AG04450 (cell line): ENCODE results near the gene GPC3. TPM values are rescaled to one million over a fixed set of nuclear protein-coding genes. Genes with fewer than 3 reads are reported as not detected.

Experiments
- CTCF ChIA-PET: fragments of 300-600, 350-600 bp; formaldehyde crosslinking; extraction: SDS; loops from one replicate; lab custom pipeline; 2022; ENCODE audit warnings: antibody characterized with exemption, inconsistent platforms; lab: Charles Lee
- POLR2A ChIA-PET: fragments of 350-600 bp; formaldehyde crosslinking; extraction: SDS; loops from one replicate; lab custom pipeline; 2021; ENCODE audit warnings: antibody characterized with exemption, inconsistent platforms; lab: Yijun Ruan, JAX
- DNase-seq: peaks from one replicate; pipeline ENCODE4 v3.0.0-alpha.2; 2011; ENCODE audit warnings: low read depth, low spot score
- H3K27ac ChIP-seq: one replicate; pipeline ENCODE4 v1.5.1; 2012; ENCODE audit warnings: low read depth, low read length, control low read depth
- H3K27me3 ChIP-seq: one replicate; pipeline ENCODE4 v1.6.0; 2012; ENCODE audit warnings: low read length; ENCODE audit not compliant: control insufficient read depth, insufficient read depth
- H3K4me3 ChIP-seq: 2 replicates; pipeline ENCODE4 v1.5.1; 2011; ENCODE audit warnings: mild to moderate bottlenecking, low read depth, low read length, control low read depth
- H3K9me3 ChIP-seq: 2 replicates; pipeline ENCODE4 v1.5.1; 2012; ENCODE audit warnings: low read length; ENCODE audit not compliant: control insufficient read depth, insufficient read depth
- polyA plus RNA-seq: library from polyadenylated mRNA; depleted of rRNA; stranded (reverse); fragments of >200 nt; gene quantifications from 2 replicates; pipeline ENCODE4 v1.2.3, GENCODE V29; 2011
- TF ChIP-seq, protein P1 (sequence below): IDR thresholded peaks from 2 replicates; pipeline ENCODE4 v1.5.1; 2011; ENCODE audit warnings: low read depth, low read length, control low read depth, inconsistent platforms

Gene GPC3
- polyA plus RNA-seq, 1 experiment = not detected

DNA sequence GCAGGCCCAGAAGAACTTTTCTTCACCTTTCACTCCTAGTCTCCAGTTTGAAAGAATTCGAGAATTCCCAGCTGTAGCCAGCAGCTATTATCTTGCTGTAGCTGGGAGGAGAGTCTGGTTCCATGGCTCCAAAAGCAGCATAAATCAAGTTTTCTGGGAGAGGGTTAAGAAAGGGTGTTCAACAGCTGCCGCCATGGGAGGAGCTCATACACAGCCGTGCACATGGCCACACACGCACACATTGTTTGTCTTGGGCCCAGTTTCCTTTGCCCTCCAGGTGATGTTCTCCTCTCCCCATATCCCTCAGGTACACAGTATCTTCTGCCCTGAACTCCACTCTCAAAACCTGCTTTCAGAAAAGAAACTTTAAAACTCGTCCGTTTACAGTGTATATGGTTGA is 4.1 kb upstream of the GPC3 start:
- POLR2A ChIA-PET = no interaction called here
- Histone ChIP-seq H3K27me3 (peaks cover 9% of the 10 kb centered on the region), H3K27ac (no peak overlapping the region), H3K4me3 (no peak overlapping the region), H3K9me3 (peaks cover 5% of the 10 kb centered on the region; the same call in 1 of the 2 replicates)
- CTCF ChIA-PET = no interaction called here
- DNase-seq = no peak
- TF ChIP-seq, protein P1, sequence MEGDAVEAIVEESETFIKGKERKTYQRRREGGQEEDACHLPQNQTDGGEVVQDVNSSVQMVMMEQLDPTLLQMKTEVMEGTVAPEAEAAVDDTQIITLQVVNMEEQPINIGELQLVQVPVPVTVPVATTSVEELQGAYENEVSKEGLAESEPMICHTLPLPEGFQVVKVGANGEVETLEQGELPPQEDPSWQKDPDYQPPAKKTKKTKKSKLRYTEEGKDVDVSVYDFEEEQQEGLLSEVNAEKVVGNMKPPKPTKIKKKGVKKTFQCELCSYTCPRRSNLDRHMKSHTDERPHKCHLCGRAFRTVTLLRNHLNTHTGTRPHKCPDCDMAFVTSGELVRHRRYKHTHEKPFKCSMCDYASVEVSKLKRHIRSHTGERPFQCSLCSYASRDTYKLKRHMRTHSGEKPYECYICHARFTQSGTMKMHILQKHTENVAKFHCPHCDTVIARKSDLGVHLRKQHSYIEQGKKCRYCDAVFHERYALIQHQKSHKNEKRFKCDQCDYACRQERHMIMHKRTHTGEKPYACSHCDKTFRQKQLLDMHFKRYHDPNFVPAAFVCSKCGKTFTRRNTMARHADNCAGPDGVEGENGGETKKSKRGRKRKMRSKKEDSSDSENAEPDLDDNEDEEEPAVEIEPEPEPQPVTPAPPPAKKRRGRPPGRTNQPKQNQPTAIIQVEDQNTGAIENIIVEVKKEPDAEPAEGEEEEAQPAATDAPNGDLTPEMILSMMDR = no peak

GRCh38 chrX:133988010-133988409 is 2.6 kb upstream of the GPC3 start:
- no peak for DNase-seq
- peaks cover 16% of the 10 kb centered on the region for H3K27me3 ChIP-seq
- TF ChIP-seq, protein P1 = no peak
- H3K27ac ChIP-seq = no peak overlapping the region
- ChIA-PET CTCF (no interaction called here), POLR2A (no interaction called here)
- peaks cover 5% of the 10 kb centered on the region; the same call in 1 of the 2 replicates for H3K9me3 ChIP-seq
- no peak overlapping the region for H3K4me3 ChIP-seq

- H3K4me3 ChIP-seq = no peak overlapping the region
- no peak for DNase-seq
- no peak overlapping the region for H3K27ac ChIP-seq
- CTCF ChIA-PET = no interaction called here
- peaks cover 16% of the 10 kb centered on the region for H3K27me3 ChIP-seq
- TF ChIP-seq, protein P1 = no peak
- POLR2A ChIA-PET = no interaction called here
- peaks cover 5% of the 10 kb centered on the region; the same call in 1 of the 2 replicates for H3K9me3 ChIP-seq
These were observed 1.8 kb upstream of the GPC3 start for GRCh38 chrX:133987188-133987587.

DNA sequence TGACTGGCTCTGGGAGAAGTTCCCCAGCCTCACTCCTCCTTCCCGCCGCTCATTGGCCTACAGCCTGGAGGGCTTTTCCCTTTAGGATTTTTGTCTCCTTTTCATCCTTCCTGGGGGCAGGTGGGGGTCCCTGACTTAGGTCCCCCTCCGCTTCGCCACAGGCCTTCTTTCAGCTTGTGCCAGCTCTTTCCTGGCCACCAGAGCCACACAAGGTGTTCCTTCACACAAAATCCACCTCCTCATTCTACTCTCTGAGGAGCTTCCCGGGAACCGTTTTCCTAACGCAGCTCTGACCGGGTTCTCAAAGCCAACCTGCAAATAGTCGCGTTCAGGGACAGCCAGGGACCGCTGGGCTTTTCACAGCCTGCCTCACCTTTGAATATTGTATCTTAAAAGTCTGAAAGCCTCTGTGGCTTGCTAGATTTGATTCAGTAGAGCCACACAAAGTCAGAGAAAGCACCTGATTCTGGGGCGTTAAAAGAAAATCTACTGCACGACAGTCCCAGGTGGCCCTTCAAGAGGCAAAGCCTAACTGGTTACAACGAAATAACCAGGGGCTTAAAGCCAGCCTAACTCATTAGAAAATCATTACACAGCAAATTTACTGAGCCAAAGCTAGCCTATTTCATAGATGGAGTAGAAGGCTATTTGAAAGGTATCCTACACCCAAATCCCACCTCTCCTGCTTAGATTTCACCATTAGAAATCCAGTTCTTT is 731 bp upstream of the GPC3 start:
- peaks cover 16% of the 10 kb centered on the region for H3K27me3 ChIP-seq
- ChIA-PET CTCF (no interaction called here), POLR2A (no interaction called here)
- no peak for DNase-seq
- no peak overlapping the region for H3K27ac ChIP-seq
- TF ChIP-seq, protein P1 = no peak
- no peak overlapping the region for H3K4me3 ChIP-seq
- peaks cover 5% of the 10 kb centered on the region; the same call in 1 of the 2 replicates for H3K9me3 ChIP-seq

- POLR2A ChIA-PET = no interaction called here
- DNase-seq = no peak
- H3K9me3 ChIP-seq = peaks cover 5% of the 10 kb centered on the region; the same call in 1 of the 2 replicates
- no peak overlapping the region for H3K27ac ChIP-seq
- H3K4me3 ChIP-seq = no peak overlapping the region
- TF ChIP-seq, protein P1 = no peak
- CTCF ChIA-PET = no interaction called here
- peaks cover 16% of the 10 kb centered on the region for H3K27me3 ChIP-seq
These were observed 584 bp downstream of the GPC3 start for GRCh38 chrX:133984857-133985163.
